Tibial artery (tissue), 4 donors: Measurements from ENCODE around the gene PJA2.

Experiments
- DNase-seq, 2 donors: peaks; one replicate each; pipeline ENCODE4 v3.0.0-alpha.2; 2019
- H3K27ac ChIP-seq, 2 donors: fragments of 200-600 bp; sonication (generic) in 1 of 2; 1 replicate in 1 of 2; 2 replicates in 1 of 2; pipeline ENCODE4 v1.5.1; 2018 to 2019; ENCODE audit warnings: mild to moderate bottlenecking in 1 of 2
- H3K27me3 ChIP-seq, 2 donors: fragments of 200-600 bp; sonication (generic) in 1 of 2; one replicate each; pipeline versions ENCODE4 v1.5.1 to v1.6.0; 2016 to 2019
- H3K36me3 ChIP-seq, 3 donors: fragments of 200-600 bp; sonication (generic) in 2 of 3; one replicate each; pipeline ENCODE4 v1.5.1; 2016 to 2019; ENCODE audit warnings: mild to moderate bottlenecking in 2 of 3
- H3K4me1 ChIP-seq, 4 donors: fragments of 200-600 bp; sonication (generic) in 2 of 4; 1 replicate in 3 of 4; 2 replicates in 1 of 4; pipeline ENCODE4 v1.5.1; 2016 to 2019
- H3K4me3 ChIP-seq, 2 donors: fragments of 200-600 bp; sonication (generic) in 1 of 2; 1 replicate in 1 of 2; 2 replicates in 1 of 2; pipeline ENCODE4 v1.5.1; 2018 to 2019; ENCODE audit warnings: mild to moderate bottlenecking in 2 of 2
- H3K9me3 ChIP-seq, 3 donors: fragments of 200-600 bp; sonication (generic) in 1 of 3; one replicate each; pipeline ENCODE4 v1.5.1; 2016 to 2019
- intact Hi-C: fragments of 100-400 bp; cut with DNase I; formaldehyde crosslinking; loops from one replicate; pipeline ENCODE4 v1.15.0; 2023; ENCODE audit warnings: low total_unique reads
- TF ChIP-seq, protein P1 (sequence below), 2 experiments: fragments of 200-600 bp in 1 of 2; fragments of 450-650 bp in 1 of 2; IDR thresholded peaks; one replicate each; pipeline ENCODE4 v1.5.1; 2017 to 2019; ENCODE audit warnings: antibody characterized with exemption in 2 of 2, mild to moderate bottlenecking in 1 of 2, moderate library complexity in 1 of 2

PJA2 gene

DNA sequence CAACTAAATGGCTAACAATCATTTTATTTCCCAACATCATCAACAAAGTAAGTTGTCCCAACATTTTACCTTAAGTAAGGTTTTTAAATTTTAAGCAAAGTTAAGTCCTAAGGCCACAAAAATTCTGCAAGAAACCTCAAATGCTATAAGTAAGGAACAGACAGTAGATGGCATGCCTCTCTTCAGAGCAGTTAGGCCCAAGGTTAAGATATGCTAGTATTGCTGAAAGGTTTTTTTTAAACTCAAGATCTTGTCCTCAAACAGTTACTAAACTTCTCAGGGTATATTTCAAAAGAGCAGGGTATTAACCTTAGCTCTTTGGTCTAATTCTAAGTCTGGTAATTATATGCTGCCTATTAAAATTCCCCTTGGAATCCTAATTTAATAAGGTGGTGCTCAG lies 35.1 kb downstream of the PJA2 start:
- DNase-seq = no peak
- intact Hi-C loops = no loop called here
- H3K27ac ChIP-seq = no peak overlapping the region
- H3K36me3 ChIP-seq = peaks cover 21 to 26% (median 26%) of the 10 kb centered on the region in 3 donors
- H3K9me3 ChIP-seq = no peaks in the 10 kb centered on the region
- no peaks in the 10 kb centered on the region for H3K27me3 ChIP-seq
- TF ChIP-seq, protein P1, sequence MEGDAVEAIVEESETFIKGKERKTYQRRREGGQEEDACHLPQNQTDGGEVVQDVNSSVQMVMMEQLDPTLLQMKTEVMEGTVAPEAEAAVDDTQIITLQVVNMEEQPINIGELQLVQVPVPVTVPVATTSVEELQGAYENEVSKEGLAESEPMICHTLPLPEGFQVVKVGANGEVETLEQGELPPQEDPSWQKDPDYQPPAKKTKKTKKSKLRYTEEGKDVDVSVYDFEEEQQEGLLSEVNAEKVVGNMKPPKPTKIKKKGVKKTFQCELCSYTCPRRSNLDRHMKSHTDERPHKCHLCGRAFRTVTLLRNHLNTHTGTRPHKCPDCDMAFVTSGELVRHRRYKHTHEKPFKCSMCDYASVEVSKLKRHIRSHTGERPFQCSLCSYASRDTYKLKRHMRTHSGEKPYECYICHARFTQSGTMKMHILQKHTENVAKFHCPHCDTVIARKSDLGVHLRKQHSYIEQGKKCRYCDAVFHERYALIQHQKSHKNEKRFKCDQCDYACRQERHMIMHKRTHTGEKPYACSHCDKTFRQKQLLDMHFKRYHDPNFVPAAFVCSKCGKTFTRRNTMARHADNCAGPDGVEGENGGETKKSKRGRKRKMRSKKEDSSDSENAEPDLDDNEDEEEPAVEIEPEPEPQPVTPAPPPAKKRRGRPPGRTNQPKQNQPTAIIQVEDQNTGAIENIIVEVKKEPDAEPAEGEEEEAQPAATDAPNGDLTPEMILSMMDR (IDR thresholded peaks at IDR 0.05) = no peak
- peaks cover 0 to 54% (median 15%) of the 10 kb centered on the region in 4 donors for H3K4me1 ChIP-seq
- H3K4me3 ChIP-seq = no peak overlapping the region

DNA sequence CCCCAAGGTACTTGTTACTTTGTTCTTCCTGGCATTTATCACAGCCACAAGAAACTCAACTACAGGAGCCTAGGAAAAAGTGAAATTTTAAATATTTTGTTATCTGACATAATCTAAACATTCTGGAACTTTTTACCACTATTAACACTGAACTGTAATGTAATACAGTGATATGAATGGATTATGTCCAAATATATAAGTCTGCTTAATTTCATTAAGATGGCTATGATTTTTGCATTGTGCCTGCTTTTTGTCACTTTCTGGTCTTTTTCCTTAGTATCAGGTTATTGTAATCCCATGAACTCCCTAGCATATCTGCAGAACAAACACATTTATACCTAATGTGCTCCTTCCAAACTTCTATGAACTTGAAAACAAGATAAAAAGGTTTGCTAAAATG lies 35.8 kb downstream of the PJA2 start:
- Histone ChIP-seq H3K27ac (no peak overlapping the region), H3K9me3 (no peaks in the 10 kb centered on the region), H3K4me1 (peaks cover 0 to 54% (median 15%) of the 10 kb centered on the region in 4 donors), H3K36me3 (peaks cover 19 to 26% (median 22%) of the 10 kb centered on the region in 3 donors), H3K4me3 (no peak overlapping the region), H3K27me3 (no peaks in the 10 kb centered on the region)
- intact Hi-C loops = no loop called here
- TF ChIP-seq, protein P1 (IDR thresholded peaks at IDR 0.05) = no peak
- no peak for DNase-seq

DNA sequence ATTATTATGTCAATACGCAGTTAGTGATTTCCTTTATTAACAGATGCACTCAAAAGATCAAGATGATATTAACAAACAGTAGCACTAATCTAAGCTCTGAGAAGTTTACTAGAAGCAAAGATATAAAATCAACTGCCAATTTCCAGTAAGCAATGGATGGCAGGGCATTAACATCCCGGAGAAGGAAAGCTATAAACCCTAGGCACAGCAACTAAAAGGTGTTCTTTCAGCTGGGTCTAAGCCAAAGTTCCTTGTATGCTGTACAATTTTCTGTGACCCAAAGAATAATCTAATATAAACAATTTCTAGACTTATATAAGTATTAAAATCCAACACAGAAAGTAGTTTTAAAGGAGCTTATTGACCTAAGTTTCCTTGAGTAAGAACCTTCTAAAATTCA lies 39.4 kb downstream of the PJA2 start:
- Histone ChIP-seq H3K27ac (no peak overlapping the region), H3K4me1 (peaks cover 0 to 40% (median 15%) of the 10 kb centered on the region in 4 donors), H3K4me3 (no peak overlapping the region), H3K27me3 (no peaks in the 10 kb centered on the region), H3K9me3 (peaks cover 0 to 7% (median 4%) of the 10 kb centered on the region in 3 donors), H3K36me3 (peaks cover 21 to 33% (median 31%) of the 10 kb centered on the region in 3 donors)
- intact Hi-C loops = no loop called here
- TF ChIP-seq, protein P1 (IDR thresholded peaks at IDR 0.05) = no peak
- DNase-seq = no peak

DNA sequence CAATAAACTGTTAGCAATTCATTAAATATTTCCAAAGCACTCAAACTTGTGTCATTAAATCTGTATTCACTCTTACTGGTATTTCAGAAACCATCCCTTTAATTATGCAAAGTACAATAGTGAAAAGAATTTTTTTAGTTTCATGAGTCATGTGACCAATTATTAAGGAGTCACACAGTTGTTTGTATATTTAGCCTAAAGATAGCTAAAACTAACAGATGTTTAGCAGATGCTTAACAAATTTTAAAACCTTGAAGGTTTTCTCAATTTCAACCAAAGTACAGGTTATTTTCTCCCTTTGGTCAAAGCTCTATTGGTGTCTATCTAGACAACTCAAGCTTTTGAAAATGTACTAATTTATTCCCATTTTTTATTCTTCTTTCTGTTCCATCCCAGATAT lies 44.1 kb downstream of the PJA2 start:
- Histone ChIP-seq H3K4me3 (no peak overlapping the region), H3K9me3 (peaks cover 0 to 7% (median 4%) of the 10 kb centered on the region in 3 donors), H3K27me3 (no peaks in the 10 kb centered on the region), H3K36me3 (peaks cover 40 to 50% (median 49%) of the 10 kb centered on the region in 3 donors), H3K4me1 (peaks cover 0 to 31% (median 0%) of the 10 kb centered on the region in 4 donors), H3K27ac (no peak overlapping the region)
- TF ChIP-seq, protein P1 (IDR thresholded peaks at IDR 0.05) = no peak
- DNase-seq = no peak
- intact Hi-C loops = no loop called here

DNA sequence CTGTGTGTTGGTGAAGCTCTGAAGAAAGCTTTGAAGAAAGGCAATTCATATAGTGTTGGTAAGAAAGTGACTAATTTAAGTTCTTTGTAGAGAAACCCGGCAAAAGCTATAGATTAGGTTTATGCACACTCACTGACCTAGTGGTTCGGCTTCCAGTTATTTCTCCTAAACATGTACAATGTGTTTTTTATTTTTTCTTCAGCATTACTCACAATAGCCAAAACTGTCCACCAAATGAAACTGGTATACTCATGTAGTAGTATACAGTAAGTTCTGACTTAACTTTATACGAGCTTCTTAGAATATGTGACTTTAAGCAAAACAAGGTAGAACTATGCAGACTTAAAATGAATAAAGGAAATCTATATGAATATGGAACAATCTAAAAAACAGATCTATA lies 44.8 kb downstream of the PJA2 start:
- H3K4me1 ChIP-seq = peaks cover 0 to 25% (median 0%) of the 10 kb centered on the region in 4 donors
- DNase-seq = no peak
- H3K27me3 ChIP-seq = no peaks in the 10 kb centered on the region
- TF ChIP-seq, protein P1 (IDR thresholded peaks at IDR 0.05) = no peak
- H3K4me3 ChIP-seq = no peak overlapping the region
- H3K36me3 ChIP-seq = peaks cover 42 to 52% (median 50%) of the 10 kb centered on the region in 3 donors
- intact Hi-C loops = no loop called here
- H3K27ac ChIP-seq = no peak overlapping the region
- H3K9me3 ChIP-seq = peaks cover 0 to 7% (median 4%) of the 10 kb centered on the region in 3 donors

DNA sequence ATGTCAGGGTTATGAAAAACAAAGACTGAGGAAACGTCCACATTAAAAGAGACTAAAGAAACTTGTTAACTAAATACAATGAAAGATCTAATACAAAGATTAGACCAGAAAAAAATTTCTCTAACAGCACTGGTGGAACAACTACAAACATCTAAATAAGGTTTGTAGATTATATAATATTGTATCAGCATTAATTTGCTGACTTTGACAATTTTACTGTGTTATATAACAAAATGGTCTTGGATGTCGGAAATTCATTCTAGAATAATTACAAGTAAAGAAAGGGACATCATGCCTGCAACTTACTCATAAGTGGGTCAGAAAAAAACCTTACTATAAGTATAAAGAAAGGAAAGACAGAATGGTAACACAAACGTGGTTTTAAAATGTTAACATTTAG lies 50.1 kb downstream of the PJA2 start:
- Histone ChIP-seq H3K4me3 (no peak overlapping the region), H3K36me3 (peaks cover 36 to 42% (median 38%) of the 10 kb centered on the region in 3 donors), H3K4me1 (peaks cover 0 to 47% (median 0%) of the 10 kb centered on the region in 4 donors), H3K9me3 (no peaks in the 10 kb centered on the region), H3K27me3 (no peaks in the 10 kb centered on the region), H3K27ac (no peak overlapping the region)
- no peak for DNase-seq
- TF ChIP-seq, protein P1 (IDR thresholded peaks at IDR 0.05) = no peak
- intact Hi-C loops = no loop called here
